GM18517 (cell line): ENCODE measurements around the gene EHHADH.
A peak's percentile ranks its signal among the peaks of the same experiment; 100 is the strongest.

Experiments used
- ATAC-seq: cut with Tn5 transposase; IDR thresholded peaks from one replicate; pipeline ENCODE4 v1.9.1; 2021; ENCODE audit warnings: mild to moderate bottlenecking, moderate library complexity; ENCODE audit not compliant: unreplicated experiment

EHHADH gene

GRCh38 chr3:185199671-185200070 lies 54.2 kb downstream of the EHHADH start:
- ATAC-seq: no peak

DNA sequence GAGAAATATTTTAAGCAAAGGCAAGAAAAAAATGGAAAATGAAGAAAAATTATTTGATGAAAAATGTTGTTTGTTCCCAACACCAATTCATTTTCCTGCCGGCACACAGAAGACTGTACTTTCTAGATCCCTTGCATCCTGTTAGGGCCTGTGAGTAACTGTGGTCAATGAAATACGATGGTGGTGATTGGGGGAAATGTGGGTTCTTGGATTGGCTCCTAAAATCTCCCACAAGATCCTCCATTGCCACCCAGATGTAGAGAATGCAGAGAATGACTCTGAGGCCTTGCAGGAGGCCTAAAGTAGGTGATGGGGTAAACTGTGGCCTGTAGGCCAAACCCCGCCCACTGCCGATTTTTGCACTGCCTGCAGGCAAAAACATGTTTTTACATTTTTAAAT lies 54.6 kb downstream of the EHHADH start:
- ATAC-seq: no peak

GRCh38 chr3:185197068-185197467 lies 56.8 kb downstream of the EHHADH start:
- ATAC-seq: no peak

- no peak for ATAC-seq
These were observed 58.2 kb downstream of the EHHADH start for GRCh38 chr3:185195652-185196051.

DNA sequence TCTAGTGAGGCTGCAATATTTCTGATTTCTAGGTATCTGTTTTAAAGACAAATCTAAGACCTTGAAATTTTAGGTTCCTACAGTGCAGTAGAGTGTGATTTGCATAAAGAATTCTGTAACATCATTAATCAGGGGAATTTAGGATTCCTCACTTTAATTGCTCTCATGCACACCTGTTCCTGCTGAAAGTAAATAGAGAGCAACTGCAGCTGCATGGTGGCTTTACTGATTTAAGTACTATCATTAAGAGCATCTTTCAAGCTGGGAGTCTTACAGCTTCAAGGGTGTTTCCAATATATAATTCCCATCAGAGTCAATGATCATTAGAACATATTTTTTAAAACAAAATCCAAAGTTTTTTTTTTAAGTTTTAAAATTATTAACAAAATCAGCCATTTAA lies 65.0 kb downstream of the EHHADH start:
- no peak for ATAC-seq

- no peak for ATAC-seq
These were observed 66.5 kb downstream of the EHHADH start for GRCh38 chr3:185187391-185187790.

DNA sequence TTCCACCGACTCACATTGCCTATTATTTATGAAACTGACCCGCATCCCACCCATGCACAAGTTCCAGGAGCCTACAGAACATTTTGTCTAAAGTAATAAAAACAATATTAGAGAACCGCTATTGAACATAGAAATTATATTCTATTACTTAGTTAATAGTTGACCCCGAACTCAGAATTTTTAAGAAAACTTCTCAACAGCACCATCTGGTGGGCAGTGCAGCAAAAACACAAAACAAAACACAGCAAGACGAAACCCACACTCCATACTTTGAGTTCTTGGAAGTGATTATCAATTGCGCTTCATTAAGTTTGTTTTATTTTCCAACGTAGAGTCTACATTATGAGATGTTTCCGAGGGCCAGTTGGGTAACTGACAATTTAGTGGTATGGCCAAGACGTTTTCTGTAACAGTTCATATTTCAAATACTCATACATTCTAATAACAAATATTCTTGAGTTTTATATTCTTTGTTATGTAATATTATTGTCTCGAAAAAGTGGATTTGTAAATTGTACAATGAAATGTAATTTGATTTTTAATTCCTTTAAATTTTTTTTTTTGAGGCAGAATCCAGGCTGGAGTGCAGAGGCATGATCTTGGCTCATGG lies 77.0 kb downstream of the EHHADH start:
- no peak for ATAC-seq

GRCh38 chr3:185175370-185175987 lies 78.4 kb downstream of the EHHADH start:
- no peak for ATAC-seq

DNA sequence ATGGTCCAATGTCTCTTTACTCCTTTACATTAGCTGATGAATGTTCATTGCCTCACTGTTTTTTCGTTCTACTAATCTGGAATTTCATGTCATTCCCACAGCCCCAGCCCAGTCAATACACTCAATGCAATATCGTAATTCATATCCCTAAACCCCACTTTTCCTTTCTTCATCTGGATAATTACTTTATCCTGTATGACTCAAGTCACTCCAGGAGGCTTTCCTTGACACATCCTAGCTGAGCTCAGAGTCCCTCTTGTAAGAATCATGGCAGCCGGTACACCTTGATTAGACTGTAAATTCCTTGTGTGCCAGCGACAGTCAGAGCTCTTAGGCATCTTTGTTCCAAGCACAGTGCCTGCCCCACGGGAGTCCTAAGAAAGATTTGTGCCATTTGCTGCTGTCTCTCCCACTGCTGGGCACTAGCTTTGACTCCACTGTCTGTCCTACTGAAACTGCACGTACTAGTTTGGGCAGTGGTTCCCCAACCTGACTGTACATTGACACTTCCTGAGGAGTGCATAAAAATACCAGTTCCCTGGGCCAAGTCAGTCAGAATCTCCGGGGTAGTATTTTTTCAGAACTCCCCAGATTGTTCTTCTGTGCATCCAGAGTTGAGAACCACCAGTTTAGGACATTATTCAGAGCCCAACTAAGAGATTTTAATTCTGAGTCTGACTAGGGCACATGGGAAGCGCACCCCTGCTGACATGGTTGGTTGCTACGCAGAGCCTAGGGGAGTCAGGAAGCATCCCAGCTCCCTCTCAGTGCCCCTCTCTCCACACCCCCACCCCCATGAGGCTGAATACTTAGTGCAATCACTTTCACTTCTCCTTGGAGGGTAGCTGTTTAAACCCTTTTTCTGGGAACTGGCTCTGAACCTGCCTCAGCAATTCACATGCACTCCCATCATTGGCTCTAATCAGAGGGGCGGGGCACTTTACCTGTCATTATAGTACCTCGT lies 81.5 kb downstream of the EHHADH start:
- no peak for ATAC-seq

DNA sequence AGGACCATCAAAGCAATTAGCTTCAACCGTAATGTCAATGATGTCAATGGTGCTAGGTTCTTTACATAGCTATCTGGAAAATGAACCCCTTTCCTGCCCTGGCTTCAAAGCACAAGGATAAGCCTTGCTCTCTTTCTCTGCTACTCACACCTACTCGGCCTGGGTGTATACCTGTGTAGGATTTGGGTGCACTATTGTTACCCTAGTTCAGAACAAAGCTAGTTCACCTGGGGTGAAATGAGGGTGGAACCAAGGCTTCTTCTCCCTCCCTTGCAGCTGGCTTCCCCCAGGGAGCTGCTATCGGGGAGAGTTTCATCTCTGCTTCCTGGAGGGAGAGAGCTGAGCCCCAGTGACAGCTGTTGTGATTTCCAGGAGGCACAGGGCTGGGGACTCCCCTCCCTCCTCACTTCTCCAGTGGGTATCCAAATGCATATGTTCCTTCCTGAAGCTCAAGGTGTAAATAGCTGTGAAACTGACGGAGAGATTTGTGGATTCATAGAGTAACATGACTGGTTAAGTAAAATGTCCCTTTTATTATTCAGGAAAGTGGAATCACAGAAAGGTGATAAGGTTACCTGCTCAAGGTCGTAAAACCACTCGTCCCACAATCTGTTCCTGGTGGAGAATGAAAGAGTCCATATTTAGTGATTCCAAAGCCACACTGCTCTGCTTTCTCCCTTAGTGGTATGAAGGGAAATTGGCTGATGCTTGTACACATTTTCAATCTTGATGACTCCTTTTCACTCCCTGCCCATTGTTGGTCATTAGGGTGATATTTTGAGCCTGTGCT lies 89.2 kb downstream of the EHHADH start:
- ATAC-seq: no peak

GRCh38 chr3:185162634-185163033 lies 91.2 kb downstream of the EHHADH start:
- no peak for ATAC-seq

DNA sequence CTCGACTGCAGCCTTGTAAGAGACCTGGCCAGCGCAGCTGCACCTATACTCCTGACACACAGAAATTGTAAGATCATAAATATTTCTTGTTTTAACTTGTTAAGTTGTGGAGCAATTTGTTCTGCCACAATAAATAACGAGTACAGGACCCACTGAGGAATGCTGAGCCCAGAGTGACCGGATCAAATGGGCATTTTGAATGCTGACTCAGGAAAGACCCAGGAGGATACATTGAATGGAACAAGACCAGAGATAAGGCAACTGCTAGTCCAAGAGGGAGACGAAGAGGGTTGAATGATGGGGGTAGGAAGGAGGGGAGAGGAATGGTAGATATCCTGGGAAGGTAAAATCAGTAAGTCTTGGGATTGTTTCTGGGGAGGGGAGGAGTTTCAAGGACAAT lies 92.1 kb downstream of the EHHADH start:
- ATAC-seq: no peak

DNA sequence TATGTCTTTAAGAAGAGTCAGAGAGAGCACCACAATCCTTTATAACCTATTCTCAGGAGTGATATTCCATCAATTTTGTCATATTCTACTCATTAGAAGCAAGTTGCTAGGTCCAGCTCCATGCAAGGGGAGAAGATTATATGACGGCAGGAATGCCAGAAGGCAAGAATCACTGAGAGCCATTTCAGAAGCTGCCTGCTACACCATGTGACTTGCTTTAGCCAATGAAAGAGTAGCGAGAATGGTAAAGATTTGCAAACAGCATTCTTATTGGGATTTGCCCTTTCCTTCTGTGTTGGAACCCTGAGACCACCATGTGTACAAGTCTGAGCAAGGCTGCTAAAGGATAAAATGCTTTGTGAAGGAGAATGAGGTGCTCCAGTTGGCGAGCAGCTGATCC lies 96.5 kb downstream of the EHHADH start:
- ATAC-seq: no peak

DNA sequence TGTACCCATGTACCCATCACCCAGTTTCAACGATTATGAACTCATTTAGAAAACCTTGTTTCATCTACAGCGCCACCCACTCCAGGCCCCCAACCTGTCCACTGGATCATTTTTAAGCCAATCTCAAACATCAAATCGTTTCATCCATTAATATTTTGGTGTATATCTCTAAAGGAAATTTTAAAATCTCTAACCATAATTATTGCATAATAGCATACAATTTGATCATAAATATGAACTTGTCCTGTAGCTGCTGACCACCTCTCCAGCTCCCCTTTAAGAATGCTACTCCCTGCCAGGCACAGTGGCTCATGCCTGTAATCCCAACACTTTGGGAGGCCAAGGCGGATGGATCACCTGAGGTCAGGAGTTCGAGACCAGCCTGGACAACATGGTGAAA lies 98.2 kb downstream of the EHHADH start:
- no peak for ATAC-seq

GRCh38 chr3:185153861-185154629 lies 99.8 kb downstream of the EHHADH start:
- ATAC-seq: no peak

DNA sequence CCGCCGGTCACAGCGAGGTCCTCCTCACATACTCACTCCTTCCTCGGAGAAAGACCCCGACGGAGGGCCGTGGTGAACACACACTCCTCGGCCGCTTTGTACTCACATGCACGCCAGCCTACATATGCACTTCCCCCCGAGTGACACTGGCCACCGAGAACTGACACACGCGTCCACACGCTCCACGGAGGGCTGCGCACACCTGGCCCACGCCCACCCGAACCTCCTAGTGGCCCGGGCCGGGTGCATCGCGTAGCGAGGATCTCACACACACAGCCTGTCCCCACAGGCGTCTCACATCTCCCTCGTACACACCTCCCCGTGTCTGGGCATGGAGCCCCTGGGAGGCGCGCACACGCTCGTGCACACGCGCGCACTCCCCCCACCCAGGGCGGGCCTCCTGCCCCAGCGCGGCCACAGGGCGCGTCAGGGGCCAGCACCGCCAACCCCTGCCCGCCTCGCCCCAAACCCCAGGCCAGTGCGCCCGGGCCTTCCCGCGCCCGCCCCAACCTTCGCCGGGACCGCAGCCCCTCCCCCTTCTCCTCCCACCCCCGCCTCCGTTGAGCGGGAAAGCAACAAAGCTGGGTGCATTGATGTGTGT lies 100.6 kb downstream of the EHHADH start:
- peak; percentile 23 for ATAC-seq

- peak; percentile 50 for ATAC-seq
These were observed 101.3 kb downstream of the EHHADH start, which contains the start of gene C3orf70 for GRCh38 chr3:185152410-185153170. C3orf70 (minus strand) TSS chr3:185153060; CDS start chr3:185152823, 237 bp downstream.

DNA sequence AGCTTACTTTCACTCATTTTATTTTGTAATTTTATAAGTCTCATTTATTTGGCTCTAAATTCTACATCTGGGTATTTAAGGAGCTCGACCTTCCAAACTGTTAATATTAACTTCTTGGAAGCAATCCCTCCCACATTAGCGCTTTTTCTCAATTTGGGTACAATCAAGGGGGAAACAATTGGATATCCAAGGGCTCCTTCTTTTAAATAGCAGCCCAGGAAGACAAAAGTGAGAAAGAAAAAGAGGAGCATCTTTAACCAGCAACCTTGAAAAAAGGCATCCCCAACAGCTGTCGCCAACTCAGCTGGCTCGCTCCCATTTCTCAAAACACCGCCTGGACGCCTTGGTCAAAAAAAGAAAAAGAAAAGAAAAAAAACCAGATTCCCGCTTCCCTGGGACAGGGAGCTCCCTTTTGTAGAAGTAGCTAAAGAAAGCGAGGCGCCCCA lies 101.9 kb downstream of the EHHADH start:
- no peak for ATAC-seq
